HG02852 (cell line): ENCODE measurements around the gene SLC1A3.

Experiments
- ATAC-seq: cut with Tn5 transposase; IDR thresholded peaks from one replicate; pipeline ENCODE4 v1.9.1; 2021; ENCODE audit warnings: mild to moderate bottlenecking, moderate library complexity; ENCODE audit not compliant: unreplicated experiment

Gene SLC1A3

GRCh38 chr5:36599986-36600779, 6.2 kb upstream of the SLC1A3 start:
- ATAC-seq: no peak

GRCh38 chr5:36600917-36601527, 5.4 kb upstream of the SLC1A3 start:
- ATAC-seq: no peak

- ATAC-seq: no peak
Measured at GRCh38 chr5:36602704-36603321, 3.6 kb upstream of the SLC1A3 start.

DNA sequence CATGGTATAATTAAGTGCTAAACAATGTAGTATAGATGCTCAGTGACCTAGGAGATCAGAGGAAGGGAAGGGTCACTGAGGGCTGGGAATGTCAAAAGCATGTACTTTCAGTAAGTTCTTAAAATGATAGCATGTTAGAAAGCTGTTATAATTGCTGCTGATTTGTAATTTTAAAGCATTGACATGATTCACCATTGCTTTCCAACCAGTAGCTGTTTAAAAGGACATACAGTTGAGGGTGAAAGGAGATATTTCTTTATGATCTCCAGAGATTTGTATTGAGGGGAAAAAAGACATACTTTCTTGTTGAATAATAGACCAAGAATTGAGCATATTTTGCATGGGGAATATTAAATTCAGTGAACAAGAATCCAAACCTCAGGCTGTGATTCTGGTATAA, 1.2 kb upstream of the SLC1A3 start:
- ATAC-seq: no peak

- no peak for ATAC-seq
Measured at GRCh38 chr5:36606036-36606427, 374 bp upstream of the SLC1A3 start.

DNA sequence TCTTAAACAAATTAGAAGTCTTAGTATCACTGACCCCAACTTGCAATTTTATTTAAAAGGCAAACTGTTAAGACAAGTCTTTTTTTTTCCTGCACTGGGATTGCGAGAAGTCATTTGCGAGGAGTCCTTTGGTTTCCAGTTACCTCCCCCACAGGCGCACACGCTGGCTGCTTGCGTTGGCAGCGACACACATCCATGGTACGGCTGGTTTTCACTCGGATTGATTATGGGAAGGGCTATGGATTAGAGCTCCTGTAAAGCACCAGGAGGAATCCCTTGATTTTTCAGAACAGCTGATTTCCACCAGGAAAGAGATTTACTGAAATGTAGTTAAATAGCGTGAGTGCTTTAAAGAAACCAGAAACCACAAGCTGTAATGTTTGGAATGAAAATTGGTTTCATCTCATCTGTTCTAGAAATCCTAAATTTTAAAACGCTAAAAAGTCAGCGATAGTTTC, 737 bp downstream of the SLC1A3 start:
- no peak for ATAC-seq

- no peak for ATAC-seq
Measured at GRCh38 chr5:36607838-36608783, 1.7 kb downstream of the SLC1A3 start.

DNA sequence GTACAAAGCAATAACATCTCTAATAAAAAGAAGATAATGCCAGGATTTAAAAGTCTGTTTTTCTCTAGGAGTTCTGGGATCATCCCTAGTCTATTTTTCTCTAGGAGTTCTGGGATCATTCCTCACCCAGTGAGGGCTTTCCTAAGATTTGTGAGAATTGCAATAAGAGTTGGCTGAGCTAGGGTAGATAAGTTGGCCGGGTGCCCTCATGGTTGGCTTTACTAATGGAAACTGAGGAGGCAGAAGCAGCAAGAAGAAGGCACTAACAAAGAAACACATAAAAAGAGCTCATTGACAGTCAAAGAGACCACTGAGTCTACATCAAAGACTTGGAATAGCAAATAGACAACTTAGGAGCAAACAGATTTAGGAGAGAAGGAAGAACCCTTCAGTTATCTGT, 4.2 kb downstream of the SLC1A3 start:
- ATAC-seq: no peak

- ATAC-seq: no peak
Measured at GRCh38 chr5:36611520-36612274, 5.3 kb downstream of the SLC1A3 start.

DNA sequence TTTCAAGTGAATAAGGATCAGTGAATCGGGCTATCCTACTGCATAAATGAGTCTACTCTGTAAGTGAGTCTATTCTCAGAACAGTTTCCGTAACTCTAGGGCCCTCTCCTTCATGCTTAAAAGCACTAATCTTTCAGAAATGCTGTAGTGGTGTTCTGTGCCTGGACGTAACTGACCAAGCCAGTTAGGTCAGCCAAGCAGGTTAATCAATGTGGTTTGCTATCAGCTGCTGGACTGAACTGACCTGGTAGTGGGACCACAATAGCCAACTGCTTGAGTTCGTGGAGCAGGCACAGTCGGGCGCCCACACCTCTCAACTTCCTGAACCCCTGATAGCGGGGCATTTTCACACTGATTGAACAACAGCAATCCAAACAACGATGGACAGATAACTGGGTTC, 6.8 kb downstream of the SLC1A3 start:
- ATAC-seq: no peak

DNA sequence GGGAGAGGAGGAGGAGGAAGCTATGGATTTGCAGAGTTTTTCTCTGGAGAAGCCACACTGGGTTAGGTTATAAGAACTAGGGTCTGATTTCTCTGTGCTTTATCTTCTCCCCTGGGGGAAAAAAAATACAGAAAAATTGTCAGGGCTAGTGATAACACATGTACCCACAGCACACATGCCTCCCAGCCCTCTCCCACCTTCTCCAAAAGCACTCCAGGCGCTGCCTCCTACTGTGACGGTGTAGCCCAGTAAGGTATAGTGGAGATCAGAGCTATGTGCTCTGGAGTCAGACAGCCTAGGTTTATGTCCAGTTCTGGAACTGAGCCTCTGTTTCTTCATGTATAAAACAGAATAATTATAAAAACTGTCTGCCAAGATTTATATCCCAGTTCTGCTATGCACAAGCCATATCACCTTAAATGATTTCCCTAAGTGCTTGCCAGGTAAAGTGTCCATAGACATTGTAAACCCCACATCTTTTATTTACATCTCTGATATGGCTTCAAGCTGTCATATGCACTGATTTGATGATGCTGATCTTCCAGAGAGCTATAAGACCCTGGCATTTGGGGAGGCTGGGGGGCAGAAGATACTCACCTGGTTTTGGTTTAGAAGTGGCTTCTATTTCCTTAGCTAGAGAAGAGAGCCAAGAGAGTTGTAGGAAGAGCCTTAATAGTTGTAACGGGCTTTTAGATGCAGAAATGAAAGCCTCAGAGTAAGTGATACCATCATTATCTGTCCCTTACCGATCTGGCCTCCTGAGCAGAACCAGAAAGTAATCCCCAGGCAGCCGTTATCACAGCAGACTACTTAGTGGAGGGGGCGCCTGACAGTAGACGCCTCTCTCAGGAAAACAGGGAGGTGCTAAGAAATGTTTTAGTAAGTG, 7.6 kb downstream of the SLC1A3 start:
- ATAC-seq: no peak

GRCh38 chr5:36614657-36615308, 8.4 kb downstream of the SLC1A3 start:
- ATAC-seq: no peak

GRCh38 chr5:36619012-36619635, 12.7 kb downstream of the SLC1A3 start:
- ATAC-seq: no peak

DNA sequence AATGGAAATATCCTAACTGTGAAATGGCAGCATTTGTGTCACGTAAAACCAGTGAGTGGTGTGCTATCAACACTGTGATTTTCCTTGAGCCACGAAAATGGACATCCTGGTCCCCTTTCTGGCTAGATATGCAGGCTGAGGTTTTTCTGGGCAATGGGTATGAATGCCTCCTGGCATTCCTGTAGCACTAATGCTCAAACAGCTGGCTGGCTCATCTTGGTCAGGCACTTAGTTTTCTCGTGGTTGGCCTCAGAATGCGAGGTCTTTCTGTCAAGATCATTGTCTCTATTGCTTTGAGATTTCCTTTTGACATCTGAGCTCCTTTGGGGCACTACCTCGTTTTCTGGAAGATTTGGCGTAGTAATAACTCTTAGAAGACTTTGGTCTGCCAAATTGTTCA, 15.6 kb downstream of the SLC1A3 start:
- no peak for ATAC-seq

DNA sequence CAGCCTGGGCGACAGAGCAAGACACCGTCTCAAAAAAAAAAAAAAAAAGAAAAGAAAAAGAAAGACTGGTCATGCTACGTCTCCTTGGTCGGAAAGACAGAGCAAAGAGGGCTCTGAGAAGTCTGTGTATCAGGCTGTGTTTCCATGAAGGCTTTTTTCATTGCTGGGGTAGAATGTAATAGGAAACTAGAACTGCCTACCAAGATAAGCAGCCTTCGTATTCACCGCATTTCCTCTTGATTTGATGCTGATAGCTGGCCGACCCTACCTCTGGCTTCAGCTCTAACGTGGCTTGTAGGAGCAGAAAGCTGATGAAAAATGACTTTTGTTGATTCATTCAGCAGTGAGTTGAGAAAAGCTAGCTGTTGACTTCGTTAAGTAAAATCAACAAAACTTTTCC, 17.4 kb downstream of the SLC1A3 start:
- ATAC-seq: no peak

DNA sequence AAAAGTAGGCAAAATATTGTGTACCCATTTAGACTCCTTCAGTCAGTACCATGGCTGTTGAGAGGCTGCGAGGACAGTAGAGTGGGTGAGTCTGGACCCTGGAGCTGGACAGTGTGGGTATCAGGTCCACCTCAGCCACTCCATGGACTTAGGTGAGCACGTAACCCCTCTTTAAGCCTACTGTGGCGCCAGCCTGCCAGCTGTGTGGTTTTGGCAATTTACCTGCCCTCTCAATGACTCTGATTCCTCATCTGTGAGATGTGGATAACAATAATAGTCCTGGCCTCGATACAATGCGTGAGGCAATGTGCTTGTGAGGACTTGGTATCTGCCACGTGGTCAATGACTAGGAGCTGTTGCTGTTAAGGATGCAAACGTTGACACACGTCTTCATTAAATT, 17.9 kb downstream of the SLC1A3 start:
- ATAC-seq: no peak

GRCh38 chr5:36628695-36629094, 22.3 kb downstream of the SLC1A3 start:
- ATAC-seq: no peak

DNA sequence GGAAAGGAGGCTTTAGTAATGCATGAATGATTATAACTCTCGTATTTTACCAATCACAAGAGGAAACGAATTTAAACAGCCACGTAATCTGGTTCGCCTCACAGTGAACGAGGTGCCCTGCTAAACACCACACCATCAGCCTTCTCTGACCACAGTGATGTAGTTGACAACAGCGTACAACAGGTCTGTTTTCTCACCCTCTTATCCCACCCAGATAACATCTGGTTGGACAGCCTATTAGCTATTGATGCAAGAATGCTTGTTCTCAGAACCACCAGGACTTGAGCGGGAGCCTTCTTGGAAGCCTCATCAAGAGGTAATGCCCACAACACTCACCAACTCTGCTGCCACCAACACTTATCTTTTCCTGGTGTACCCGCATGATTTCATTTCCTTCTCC, 23.3 kb downstream of the SLC1A3 start:
- no peak for ATAC-seq
